Activated effector memory CD4-positive, alpha-beta T cell treated with anti-CD3 and anti-CD28 coated beads, Interleukin-2, amount 50 U/mL, for 16 hours (primary cell): ENCODE results near the gene NKD1.
"Not testable (repeated sequence)": the region's sequence is repeated elsewhere in the genome, so short reads cannot be mapped to it uniquely, and the experiment has no call there.

Source experiments
- DNase-seq: peaks from one replicate; pipeline ENCODE4 v3.0.0-alpha.2; 2020

The NKD1 gene

DNA sequence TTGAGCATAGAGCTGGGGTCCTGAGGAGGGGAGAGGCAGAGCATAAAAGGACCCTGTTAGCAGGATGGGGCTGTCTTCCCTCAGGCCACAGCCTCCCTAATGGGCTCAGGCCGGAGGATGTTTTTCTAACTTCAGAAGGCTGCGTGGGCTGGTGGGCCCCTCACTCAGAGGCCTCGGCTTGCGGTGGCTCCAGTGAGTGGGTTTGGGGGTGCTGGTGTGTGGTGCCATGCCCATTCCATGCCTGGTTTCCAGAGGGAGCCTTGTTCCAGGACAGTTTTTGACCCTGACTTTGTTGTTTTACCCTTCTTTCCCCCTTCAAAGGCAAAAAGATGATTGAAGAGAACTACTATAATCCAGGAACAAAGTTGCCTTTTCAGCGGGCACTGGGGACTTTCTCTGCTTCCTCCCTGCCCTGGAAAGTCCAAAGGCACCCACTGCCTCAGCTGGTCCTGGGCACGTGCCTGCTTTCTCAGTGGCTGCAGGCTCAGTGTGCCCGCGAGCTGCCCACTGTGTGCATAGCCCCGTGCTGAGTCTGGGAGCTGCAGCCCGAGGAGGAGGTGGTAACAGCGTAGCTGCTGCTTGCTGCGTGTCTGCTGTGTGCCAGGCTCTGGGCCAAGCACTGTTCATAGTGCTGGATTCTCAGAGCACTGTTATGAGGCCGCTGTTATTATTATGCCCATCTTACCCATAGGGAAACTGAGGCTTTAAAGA is 11.8 kb downstream of the NKD1 start:
- DNase-seq: no peak

DNA sequence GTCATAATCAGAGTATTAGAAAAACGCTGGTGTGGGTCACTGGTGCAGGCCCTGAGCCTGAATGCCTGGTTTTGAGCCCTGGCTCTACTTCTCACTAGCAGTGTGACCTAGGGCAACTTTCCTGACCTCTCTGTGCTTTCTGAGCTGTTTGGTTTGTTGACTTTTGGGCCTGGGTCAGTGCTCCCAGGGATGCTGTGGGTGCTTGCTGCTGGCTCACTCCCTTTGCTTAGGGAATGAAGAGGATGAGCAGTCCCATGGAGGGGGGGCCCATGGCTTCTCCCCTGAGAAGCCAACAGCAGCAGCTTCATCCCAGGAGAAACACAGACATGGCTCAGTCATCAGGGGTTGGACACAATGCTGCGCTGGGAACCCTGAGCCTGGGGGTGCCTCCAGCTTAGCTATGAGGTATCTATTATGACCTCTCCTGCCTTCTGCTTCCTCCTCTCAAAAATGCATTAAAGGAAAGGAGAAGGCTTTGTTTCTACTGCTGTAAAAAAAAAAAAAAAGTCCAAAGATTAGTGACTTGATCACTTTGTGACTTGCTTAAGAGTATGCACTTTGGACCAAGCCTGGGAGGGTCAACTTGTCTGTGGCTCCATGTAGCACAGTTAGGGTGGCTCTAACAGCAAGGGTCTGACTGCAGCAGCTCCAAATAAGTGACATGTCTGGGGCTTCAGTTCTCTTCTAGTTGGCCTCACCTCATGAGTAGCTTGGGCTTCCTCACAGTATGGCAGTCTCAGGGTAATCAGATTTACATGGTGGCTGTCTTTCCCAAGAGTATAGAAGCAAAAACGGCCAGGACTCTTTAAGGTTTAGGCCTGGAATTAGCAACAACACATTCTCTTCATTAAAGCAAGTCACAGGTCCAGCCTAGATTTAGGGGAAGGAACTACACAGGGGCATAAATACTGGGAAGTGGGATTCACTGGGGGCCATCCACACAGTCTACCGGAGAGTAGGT is 13.0 kb downstream of the NKD1 start:
- DNase-seq: no peak

GRCh38 chr16:50562657-50563056 is 14.5 kb downstream of the NKD1 start:
- no peak for DNase-seq

GRCh38 chr16:50563989-50564388 is 15.8 kb downstream of the NKD1 start:
- DNase-seq: no peak

GRCh38 chr16:50565428-50565827 is 17.2 kb downstream of the NKD1 start:
- no peak for DNase-seq

- DNase-seq: no peak
Observed at GRCh38 chr16:50566014-50566962, 18.1 kb downstream of the NKD1 start.

GRCh38 chr16:50567651-50568050 is 19.5 kb downstream of the NKD1 start:
- no peak for DNase-seq

GRCh38 chr16:50568187-50568815 is 20.1 kb downstream of the NKD1 start:
- no peak for DNase-seq

DNA sequence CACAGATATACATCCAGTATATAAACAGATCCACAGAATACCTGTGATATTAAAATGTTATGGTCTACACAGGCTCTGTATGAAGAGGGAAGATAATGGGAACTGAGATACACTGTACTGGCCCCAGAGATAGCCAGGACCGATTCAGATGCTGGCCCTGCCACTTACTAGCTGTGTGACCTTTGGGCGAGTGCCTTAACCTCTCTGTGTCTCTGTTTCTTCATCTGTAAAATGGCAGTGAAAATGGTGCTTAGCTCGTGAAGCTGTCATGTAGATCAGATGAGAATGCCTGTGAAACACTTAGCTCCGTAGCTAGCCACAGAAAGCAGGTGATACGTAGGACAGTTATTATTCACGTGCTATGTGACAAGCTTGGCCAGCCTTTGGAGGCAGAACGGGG is 22.2 kb downstream of the NKD1 start:
- no peak for DNase-seq

DNA sequence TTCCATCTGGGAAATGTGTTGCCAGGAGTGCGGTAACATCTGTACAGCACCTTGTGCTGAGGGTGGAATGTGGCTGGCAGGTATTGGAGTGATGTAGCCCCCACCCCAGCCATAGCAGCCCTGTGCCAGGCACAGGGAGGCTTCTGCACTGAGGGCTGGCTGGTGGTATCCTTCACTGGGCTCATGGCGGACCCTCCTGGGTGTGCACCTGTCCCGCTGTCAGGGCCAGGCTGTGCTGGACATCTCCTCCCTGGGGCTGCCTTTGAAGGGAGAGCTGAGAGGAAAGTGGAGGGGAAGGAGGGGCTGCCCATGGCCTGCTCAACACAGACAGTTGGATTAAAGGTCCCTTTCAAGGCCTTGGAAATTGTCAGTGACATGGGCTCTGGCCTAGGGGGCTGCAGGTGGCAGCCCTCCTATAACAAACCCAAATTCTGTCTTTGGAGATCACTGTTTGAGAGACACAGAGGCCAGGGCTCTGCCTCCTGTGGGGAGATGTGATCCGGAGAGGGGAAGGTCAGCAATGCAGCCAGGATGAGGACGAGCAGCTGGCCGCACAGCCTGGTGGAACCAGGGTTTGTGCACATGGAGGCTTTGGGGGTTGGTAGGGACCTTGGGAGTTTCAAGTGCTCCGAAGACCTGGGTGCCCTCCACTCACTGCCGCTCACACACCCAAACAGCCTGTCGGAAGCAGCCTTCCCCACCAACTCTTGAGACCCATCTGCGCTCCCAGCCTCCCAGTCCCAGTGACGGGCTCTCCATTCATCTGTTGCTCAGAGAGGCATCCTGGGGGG is 22.8 kb downstream of the NKD1 start:
- DNase-seq: no peak

DNA sequence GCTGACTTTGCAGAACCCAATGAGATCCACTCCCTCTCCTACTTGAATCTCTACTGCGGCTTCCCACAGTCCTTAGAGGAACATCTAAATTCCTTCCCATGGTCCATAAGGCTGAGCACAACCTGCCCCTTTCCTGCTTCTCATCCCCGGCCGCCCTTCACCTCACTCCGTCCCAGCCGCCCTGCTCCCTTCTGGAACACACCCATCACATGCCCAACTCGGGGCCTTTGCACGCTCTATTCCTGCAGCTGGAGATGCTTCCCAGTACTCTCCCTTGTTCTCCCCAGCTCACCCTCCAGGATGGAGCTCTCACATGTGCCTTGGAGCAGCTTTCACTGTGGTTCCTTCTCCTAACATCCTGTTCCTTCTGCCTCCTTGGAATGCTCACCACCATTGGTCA is 23.6 kb downstream of the NKD1 start:
- no peak for DNase-seq

DNA sequence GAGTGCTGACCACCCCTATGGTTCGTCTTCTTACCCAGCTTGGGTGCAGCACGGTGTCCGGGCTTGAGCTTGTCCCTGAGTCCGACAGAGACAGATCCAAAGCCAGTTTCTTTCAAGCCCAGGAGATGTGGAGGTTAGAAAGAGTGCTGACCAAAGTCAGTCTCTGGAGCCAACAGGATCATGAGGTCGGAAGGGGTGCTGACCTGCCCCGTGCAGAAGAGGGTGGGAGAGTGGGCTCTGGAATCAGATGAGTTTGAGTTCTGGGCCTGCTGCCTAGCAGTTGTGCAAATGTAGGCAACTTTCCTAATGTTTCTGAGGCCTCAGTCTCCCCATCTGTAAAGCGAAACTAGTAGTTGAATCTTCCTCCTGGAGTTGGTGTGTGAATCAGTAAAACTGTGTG is 24.5 kb downstream of the NKD1 start:
- DNase-seq: no peak

DNA sequence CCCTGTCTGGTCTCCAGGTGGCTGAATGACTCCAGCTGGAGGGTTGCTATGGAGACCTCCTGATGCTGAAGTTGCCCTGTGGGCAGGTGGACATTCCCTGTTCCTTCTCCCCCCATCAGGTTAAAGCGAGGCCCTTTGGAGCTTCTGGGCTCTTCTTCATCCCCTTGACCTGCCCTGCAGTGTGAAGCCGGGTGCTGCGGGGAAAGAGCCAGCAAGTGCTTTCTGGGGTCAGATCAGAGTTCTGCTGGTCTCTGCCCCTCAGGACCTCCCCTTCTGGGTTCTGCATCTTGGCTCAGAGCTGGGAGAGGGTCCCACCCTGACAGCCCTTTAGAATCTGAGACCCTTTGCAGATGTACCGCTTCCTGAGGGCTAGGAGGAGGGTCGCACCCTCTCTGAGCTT is 25.1 kb downstream of the NKD1 start:
- no peak for DNase-seq

GRCh38 chr16:50573947-50574744 is 25.9 kb downstream of the NKD1 start:
- no peak for DNase-seq

DNA sequence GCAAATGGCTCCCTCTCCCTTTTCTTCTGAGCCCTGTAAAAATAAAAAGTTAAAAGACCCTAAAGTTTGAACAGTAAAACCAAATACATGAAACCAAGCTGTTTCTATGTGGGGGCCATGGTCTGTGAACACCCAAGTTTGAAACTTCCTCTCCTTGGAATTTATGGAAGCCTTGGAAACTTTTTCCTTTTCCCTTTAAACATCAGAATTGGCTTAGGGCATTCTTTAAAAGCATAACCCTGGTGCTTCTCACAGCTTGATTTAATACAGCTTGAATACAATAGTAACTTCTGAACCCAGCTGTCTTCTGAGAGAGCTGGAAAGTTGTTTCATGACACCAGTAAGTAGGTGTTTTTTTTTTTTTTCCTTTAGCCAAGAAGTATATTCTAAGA is 26.5 kb downstream of the NKD1 start:
- DNase-seq: no peak

DNA sequence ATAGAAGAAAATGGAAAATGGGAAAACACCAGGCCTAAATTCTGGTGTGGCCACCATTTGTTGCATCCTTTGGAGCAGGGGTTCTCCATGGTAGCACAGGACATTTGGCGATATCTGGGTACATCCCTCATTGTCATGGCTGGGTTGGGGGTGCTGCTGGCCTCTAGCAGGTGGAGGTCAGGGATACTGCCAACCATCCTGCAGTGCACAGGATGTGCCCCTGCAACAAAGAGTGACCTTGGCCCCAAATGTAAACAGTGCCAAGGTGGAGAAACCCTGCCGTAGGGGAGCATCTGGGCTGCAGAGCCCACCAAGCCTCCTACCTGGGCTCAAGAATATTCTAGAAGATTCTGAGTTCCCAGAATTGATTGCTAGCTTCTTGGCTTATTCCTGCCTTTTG is 27.5 kb downstream of the NKD1 start:
- DNase-seq: no peak

- DNase-seq: no peak
Observed at GRCh38 chr16:50576403-50577113, 28.4 kb downstream of the NKD1 start.

- no peak for DNase-seq
Observed at GRCh38 chr16:50578137-50578536, 29.9 kb downstream of the NKD1 start.

DNA sequence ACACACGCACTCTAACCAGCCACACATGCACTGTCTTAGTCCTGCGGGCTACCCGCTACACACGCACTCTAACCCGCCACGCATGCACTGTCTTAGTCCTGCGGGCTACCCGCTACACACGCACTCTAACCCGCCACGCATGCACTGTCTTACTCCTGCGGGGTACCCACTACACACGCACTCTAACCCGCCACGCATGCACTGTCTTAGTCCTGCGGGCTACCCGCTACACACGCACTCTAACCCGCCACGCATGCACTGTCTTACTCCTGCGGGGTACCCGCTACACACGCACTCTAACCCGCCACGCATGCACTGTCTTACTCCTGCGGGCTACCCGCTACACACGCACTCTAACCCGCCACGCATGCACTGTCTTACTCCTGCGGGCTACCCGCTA is 31.2 kb downstream of the NKD1 start:
- not testable (repeated sequence) for DNase-seq

GRCh38 chr16:50580180-50580798 is 32.1 kb downstream of the NKD1 start:
- no peak for DNase-seq
